WTC11 (cell line): ENCODE results near the gene ACVR1B.

Experiments used
- TF ChIP-seq, protein P1 (sequence below): fragments of 200-600 bp; IDR thresholded peaks from 2 replicates; pipeline ENCODE4 v1.8.0; 2022; ENCODE audit warnings: antibody characterized with exemption
- TF ChIP-seq, protein P2 (sequence below): sonication (generic); formaldehyde crosslinking; IDR thresholded peaks from 2 replicates; pipeline ENCODE4 v1.8.0; 2022; ENCODE audit warnings: mild to moderate bottlenecking, missing genetic modification reagents

DNA sequence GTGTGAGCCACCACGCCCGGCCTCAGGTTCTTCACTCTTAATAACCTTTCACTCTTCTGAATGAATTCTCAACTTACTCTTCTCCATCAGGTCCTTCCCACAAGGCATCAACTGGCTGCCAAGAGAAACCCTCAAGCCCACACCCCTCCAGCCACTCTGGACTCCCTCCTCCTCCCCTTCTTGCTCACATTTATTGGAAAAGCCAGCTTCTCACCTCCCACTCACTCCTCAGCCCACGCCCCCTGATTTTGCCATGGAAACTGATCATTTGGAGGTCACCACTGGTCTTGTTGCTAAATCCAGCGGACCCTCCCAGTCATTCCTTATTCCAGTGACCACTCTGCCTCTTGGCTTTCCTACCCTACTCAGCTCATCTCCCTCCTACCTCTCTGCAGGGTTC, 17.4 kb upstream of the ACVR1B start:
- TF ChIP-seq, protein P1, sequence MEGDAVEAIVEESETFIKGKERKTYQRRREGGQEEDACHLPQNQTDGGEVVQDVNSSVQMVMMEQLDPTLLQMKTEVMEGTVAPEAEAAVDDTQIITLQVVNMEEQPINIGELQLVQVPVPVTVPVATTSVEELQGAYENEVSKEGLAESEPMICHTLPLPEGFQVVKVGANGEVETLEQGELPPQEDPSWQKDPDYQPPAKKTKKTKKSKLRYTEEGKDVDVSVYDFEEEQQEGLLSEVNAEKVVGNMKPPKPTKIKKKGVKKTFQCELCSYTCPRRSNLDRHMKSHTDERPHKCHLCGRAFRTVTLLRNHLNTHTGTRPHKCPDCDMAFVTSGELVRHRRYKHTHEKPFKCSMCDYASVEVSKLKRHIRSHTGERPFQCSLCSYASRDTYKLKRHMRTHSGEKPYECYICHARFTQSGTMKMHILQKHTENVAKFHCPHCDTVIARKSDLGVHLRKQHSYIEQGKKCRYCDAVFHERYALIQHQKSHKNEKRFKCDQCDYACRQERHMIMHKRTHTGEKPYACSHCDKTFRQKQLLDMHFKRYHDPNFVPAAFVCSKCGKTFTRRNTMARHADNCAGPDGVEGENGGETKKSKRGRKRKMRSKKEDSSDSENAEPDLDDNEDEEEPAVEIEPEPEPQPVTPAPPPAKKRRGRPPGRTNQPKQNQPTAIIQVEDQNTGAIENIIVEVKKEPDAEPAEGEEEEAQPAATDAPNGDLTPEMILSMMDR: no peak
- TF ChIP-seq, protein P2, sequence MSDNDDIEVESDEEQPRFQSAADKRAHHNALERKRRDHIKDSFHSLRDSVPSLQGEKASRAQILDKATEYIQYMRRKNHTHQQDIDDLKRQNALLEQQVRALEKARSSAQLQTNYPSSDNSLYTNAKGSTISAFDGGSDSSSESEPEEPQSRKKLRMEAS (CRISPR knock-in tag): no peak
